ENCODE data around the gene EVX2. TPM values are rescaled to one million over a fixed set of nuclear protein-coding genes. Genes with fewer than 3 reads are reported as not detected.

Gene EVX2
- total and polyA plus RNA-seq, 4 donors = not detected

- H3K9ac ChIP-seq (ENCODE audit: low read depth in 1 of 2, low read length in 2 of 2) = no peak overlapping the region
- peaks cover 27 to 70% (median 37%) of the 10 kb centered on the region in 4 donors for H3K27me3 ChIP-seq (ENCODE audit: control insufficient read depth in 4 of 4, insufficient read depth in 4 of 4, low read length in 3 of 4)
- no peak overlapping the region for H3K4me3 ChIP-seq (ENCODE audit: low read depth in 1 of 3, low read length in 3 of 3)
- H3K9me3 ChIP-seq (ENCODE audit: control insufficient read depth in 4 of 4, low read length in 3 of 4) = no peaks in the 10 kb centered on the region
- H3K36me3 ChIP-seq (ENCODE audit: control insufficient read depth in 4 of 4, insufficient read depth in 3 of 4, low read depth in 1 of 4, low read length in 3 of 4) = no peaks in the 10 kb centered on the region
- peaks cover 0 to 23% (median 6%) of the 10 kb centered on the region in 4 donors for H3K4me1 ChIP-seq (ENCODE audit: control insufficient read depth in 4 of 4, insufficient read depth in 4 of 4, low read length in 3 of 4)
- DNase-seq (ENCODE audit: low spot score) = no peak
- H3K27ac ChIP-seq (ENCODE audit: low read depth in 1 of 2, low read length in 2 of 2) = no peak overlapping the region
- TF ChIP-seq CTCF (IDR thresholded peaks at IDR 0.05; ENCODE audit: low read depth, low read length, missing input control) (no peak), SP1 (IDR thresholded peaks at IDR 0.05) (no peak), JUND (IDR thresholded peaks at IDR 0.05) (no peak), RAD21 (IDR thresholded peaks at IDR 0.05) (no peak), EGR1 (IDR thresholded peaks at IDR 0.05; ENCODE audit: low read depth in 2 of 2) (no peak), HNF4G (IDR thresholded peaks at IDR 0.05) (no peak), GABPA (IDR thresholded peaks at IDR 0.05 in 1 of 2, conservative IDR thresholded peaks at IDR 0.05 in 1 of 2) (no peak), ZBTB33 (IDR thresholded peaks at IDR 0.05) (no peak), NR2F2 (IDR thresholded peaks at IDR 0.05) (no peak), FOXA1 (IDR thresholded peaks at IDR 0.05) (no peak), REST (IDR thresholded peaks at IDR 0.05) (no peak), MAX (IDR thresholded peaks at IDR 0.05) (no peak), RXRA (IDR thresholded peaks at IDR 0.05) (no peak), ATF3 (IDR thresholded peaks at IDR 0.05) (no peak), HNF4A (conservative IDR thresholded peaks at IDR 0.05) (no peak), FOXA2 (IDR thresholded peaks at IDR 0.05) (no peak)
- 16% methylated on average over 7 of the region's 7 CpGs for WGBS
Observed at GRCh38 chr2:176102309-176102866, 18.6 kb upstream of the EVX2 start.

All from liver (tissue), 9 donors.